GM18520 (cell line): Measurements from ENCODE around the gene SLC25A12.
"Not testable (repeated sequence)": the region's sequence is repeated elsewhere in the genome, so short reads cannot be mapped to it uniquely, and the experiment has no call there.

ENCODE experiments used
- ATAC-seq: cut with Tn5 transposase; IDR thresholded peaks from one replicate; pipeline ENCODE4 v1.9.1; 2021; ENCODE audit not compliant: unreplicated experiment

SLC25A12 gene

DNA sequence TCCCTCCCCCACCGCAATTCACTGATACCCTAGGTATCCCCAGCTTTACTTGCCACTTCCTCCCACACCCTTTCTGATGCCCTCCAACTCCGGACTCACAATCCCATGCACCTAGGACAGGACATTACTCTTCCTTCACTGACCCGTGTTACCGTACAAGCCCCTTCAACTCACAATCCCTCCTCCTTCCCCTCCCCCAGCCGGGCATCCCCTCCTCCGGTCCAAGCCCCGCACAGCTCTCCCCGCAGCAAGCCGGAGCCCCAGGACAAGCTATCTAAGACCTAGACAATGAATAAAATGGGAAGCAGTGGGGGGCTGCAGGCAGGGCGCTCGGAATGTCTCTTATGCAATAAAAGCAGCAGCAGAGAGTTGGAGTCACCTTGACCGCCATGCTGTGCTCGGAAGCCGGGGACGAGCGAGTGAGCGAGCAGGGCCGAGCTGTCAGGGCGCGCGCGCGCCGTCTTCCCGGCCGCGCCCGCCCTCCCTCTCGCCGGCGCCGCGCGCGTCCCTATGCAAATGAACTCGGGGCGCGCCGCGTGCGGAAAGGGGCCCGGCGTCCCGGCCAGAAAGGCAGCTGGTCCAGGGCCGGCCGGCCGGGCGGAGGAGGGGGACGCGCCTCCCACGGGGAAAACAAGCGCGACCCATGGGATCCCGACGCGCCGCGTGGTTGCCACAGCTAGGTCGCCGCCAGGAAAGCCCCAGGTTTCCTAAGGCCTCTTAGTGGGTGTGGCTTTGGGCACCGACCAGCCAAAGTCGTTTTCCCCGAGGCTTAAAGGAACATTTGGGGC is at the start of gene SLC25A12:
Gene SLC25A12 (minus strand): TSS at position 421 of the 788 bp plus-strand sequence. CDS start 30 bp downstream, at position 391.
- ATAC-seq, result peak; percentile 83

DNA sequence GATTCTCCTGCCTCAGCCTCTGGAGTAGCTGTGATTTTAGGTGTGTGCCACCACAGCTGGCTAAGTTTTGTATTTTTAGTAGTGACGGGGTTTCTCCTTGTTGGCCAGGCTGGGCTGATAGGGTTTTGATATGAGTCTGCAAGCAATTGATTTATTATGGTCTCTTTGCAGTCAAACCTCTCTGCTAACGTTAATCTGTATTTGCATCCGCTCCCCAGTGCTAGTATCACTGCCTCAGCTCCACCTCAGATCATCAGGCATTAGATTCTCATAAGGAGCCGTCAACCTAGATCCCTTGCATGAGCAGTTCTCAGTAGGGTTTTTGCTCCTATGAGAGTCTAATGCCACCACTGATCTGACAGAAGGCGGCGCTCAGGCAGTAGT is 47.3 kb upstream of the SLC25A12 start:
- ATAC-seq, result no peak

GRCh38 chr2:171939743-171940071 is 45.7 kb upstream of the SLC25A12 start:
- ATAC-seq, result no peak

DNA sequence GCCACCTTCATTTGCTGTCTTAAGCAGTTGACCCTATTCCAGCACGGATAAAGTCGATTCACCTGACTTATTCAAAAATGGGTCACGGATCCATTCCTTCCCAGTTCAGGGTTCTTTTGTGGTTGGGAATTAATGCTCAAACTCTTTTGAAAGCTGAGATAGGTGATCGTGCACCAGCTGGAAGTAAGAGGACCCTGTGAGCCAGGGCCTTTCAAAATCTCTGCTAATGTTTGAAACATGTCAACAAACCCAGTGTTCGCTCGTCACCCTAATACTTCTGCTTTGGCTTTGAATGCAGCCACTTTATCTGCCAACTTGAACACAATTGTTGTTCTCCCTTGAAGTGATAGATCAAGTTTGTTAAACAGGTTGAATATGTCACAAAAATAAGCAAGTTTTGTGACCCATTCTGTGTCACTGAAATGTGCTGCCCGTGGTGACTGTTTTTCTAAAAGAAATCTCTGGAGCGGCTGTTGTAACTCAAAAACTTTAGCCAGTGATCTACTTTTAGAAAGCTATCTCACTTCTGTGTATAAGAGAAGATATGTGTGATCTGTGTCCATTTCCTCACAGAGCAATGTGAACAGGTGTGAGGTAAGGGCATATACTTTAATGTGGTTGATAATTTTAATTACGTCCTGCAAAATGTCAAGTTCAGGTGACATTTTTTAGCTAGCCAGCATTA is 45.2 kb upstream of the SLC25A12 start:
- no peak for ATAC-seq

- ATAC-seq, result no peak
These were observed 36.3 kb upstream of the SLC25A12 start for GRCh38 chr2:171930385-171930784.

DNA sequence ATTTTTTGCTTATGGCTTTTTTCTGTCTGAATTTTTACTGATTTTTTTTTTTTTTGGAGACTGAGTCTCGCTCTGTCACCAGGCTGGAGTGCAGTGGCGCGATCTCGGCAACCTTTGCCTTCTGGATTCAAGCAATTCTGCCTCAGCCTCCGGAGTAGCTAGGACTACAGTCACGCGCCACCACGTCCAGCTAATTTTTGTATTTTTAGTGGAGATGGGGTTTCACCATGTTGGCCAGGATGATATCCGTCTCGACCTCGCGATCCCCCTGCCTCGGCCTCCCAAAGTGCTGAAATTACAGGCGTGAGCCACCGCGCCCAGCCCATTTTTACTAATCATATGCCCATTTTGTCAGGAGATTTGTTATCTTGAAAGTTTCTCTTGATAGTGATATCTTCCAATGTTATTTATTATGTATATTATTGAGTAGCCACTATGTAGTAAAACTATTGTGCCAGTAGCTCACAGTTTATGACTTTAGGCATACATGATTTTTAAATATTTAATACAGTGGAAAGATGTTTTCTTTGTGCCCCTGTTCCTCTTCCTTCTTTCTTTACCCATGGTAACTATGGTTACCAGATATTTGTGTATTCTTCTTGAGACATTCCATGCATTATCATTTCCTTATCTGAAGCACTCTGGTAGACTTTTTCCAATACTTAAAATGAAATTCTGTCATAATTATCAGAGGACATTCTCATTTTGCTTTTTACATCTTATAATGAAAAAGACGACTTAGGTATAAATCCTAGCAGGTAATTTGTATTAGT is 30.3 kb upstream of the SLC25A12 start:
- ATAC-seq, result no peak

GRCh38 chr2:171923206-171923605 is 29.2 kb upstream of the SLC25A12 start:
- no peak for ATAC-seq

GRCh38 chr2:171922230-171923022 is 28.4 kb upstream of the SLC25A12 start, which contains the start of gene HAT1:
HAT1 (plus strand) TSS chr2:171922461; CDS start chr2:171922501, 40 bp downstream.
- peak; percentile 90 for ATAC-seq

GRCh38 chr2:171921970-171922229 is 27.9 kb upstream of the SLC25A12 start:
- ATAC-seq, result no peak

DNA sequence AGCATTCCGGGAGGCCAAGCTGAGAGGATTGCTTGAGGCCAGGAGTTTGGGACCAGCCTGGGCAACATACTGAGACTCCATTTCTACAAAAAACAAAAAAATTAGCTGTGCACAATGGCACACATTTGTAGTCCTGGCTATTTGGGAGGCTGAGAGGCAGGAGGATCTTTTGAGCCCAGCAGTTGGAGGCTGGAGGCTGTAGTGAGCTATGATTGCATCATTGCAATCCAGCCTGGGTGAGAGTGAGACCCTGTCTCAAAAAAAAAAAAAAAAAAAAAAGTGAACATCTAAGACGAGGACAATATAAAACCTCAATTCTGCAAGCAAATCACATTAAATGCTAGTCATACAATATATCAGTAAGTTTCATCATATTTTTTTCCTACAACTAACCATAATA is 25.4 kb upstream of the SLC25A12 start:
- ATAC-seq, result no peak

DNA sequence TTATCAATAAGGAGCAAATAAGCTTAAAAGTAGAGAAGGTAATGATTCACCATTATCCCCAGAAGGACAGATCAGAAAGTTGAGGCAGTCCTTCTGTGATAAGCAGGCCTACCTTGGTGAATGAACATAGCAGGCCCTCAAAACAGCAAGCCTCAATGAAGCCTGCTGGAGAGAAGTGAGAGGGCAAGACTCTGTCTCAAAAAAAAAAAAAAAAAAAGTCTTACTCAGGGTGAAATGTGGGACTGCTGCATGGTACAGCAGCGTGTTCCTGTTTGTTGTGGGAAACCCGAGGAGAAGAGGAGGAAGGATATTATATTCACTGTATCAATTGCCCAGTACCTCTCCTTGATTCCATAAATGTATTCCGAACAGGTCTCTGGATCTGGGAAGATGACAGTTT is 19.5 kb upstream of the SLC25A12 start:
- ATAC-seq, result no peak

- no peak for ATAC-seq
These were observed 16.4 kb upstream of the SLC25A12 start for GRCh38 chr2:171910494-171910893.

GRCh38 chr2:171909266-171909665 is 15.2 kb upstream of the SLC25A12 start:
- no peak for ATAC-seq

- no peak for ATAC-seq
These were observed 14.2 kb upstream of the SLC25A12 start for GRCh38 chr2:171908235-171908634.

GRCh38 chr2:171902840-171903420 is 8.9 kb upstream of the SLC25A12 start:
- no peak for ATAC-seq

GRCh38 chr2:171899623-171900282 is 5.7 kb upstream of the SLC25A12 start:
- ATAC-seq, result not testable (repeated sequence)

DNA sequence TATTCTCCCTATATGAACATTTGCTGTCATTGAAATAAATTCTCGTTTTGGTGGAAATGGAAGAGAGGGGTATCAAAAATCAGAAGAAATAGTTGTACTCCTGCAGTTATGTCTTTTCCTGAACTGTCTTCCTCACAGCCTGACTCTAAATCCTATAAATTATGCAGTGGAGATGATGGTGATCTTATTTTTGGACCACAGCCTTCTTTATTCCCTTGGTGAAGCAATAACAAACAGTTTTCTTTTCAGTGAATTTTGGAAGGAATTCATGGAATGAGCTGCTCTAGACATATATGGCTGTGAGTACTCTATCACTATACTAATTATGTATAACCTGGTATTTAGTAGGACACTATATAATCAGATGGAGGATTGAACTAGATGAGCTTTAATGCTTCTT is 1.7 kb upstream of the SLC25A12 start:
- ATAC-seq, result no peak

- ATAC-seq, result no peak
These were observed 536 bp upstream of the SLC25A12 start for GRCh38 chr2:171894612-171894947.

DNA sequence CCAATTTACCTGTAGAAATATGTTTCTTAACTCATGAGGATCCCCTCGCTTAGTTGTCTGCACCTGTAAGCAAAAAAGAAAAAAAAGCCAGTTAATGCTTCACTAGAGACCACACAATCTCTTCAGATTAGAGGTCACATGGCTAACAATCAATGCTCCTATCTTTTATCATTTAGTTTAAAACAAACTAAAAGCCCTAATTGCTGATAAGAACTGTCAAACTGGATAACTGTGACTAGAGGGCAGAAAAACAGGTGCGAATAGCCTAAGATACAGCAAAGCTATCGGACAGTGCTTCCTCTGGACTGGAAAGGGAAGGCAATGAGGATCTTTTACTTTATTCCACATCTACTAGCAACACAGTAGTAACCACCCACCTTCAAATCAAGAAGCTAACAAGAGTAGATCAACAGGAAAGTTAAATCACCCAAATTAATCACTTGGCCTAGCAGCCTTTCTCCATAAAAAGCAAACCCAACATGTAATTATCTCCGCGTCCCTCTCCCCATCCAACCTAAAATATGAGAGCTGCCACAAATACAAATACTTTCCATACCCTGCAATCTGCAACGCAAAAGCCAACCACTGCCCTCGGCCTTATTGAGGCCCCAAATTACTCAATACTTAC is 734 bp downstream of the SLC25A12 start:
- ATAC-seq, result no peak

DNA sequence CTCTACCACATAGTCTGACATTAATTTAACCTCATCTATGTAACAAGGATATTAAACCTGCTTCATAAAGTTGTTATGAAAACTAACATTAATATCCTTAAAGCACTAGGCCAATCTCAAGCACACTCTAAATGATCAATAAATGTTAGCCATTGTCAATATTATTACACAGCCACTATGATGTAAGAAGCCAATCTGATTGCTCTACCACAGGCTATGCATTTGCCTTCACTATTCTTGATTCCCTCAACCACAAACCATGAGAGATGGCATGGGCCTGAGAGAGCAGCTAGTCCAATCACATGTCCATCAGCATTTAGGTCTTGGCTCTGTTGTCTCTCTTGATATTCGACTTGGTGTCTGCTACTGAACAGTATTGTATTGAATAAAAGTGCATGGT is 4.2 kb downstream of the SLC25A12 start:
- no peak for ATAC-seq
